Lung (tissue), 12 donors: ENCODE measurements around the gene CLUH. TPM values are rescaled to one million over a fixed set of nuclear protein-coding genes. Genes with fewer than 3 reads are reported as not detected.

Experiments
- ATAC-seq: fragments of 200-7000 bp; cut with Tn5 transposase; one replicate; pipeline ENCODE4 v1.9.1; 2020; ENCODE audit warnings: moderate number of reproducible peaks; ENCODE audit not compliant: insufficient read depth, low FRiP score
- DNase-seq, 3 donors: peaks; one replicate each; pipeline ENCODE4 v3.0.0-alpha.2; 2013 to 2017
- H3K27ac ChIP-seq, 2 donors: one replicate each; pipeline ENCODE4 v1.5.1; 2013; ENCODE audit warnings: mild to moderate bottlenecking in 2 of 2, moderate library complexity in 2 of 2, control low read depth in 1 of 2, inconsistent platforms in 1 of 2, low read depth in 1 of 2, low read length in 1 of 2
- H3K27me3 ChIP-seq, 3 donors: one replicate each; pipeline ENCODE4 v1.5.1; 2013; ENCODE audit warnings: low read length in 2 of 3; ENCODE audit not compliant: control insufficient read depth in 3 of 3, insufficient read depth in 3 of 3
- H3K36me3 ChIP-seq, 4 donors: one replicate each; pipeline ENCODE4 v1.5.1; 2013; ENCODE audit warnings: low read length in 4 of 4, mild to moderate bottlenecking in 1 of 4, moderate library complexity in 1 of 4; ENCODE audit not compliant: control insufficient read depth in 4 of 4, insufficient read depth in 4 of 4
- H3K4me1 ChIP-seq, 5 donors: one replicate each; pipeline ENCODE4 v1.5.1; 2013; ENCODE audit warnings: low read length in 5 of 5, mild to moderate bottlenecking in 2 of 5, moderate library complexity in 1 of 5; ENCODE audit not compliant: control insufficient read depth in 5 of 5, insufficient read depth in 5 of 5
- H3K4me3 ChIP-seq: one replicate; pipeline ENCODE4 v1.5.1; 2013; ENCODE audit warnings: mild to moderate bottlenecking, control low read depth, moderate library complexity
- H3K9ac ChIP-seq, 2 donors: one replicate each; pipeline ENCODE4 v1.5.1; 2013; ENCODE audit warnings: low read length in 2 of 2, control low read depth in 1 of 2; ENCODE audit not compliant: insufficient read depth in 1 of 2
- H3K9me3 ChIP-seq, 4 donors: one replicate each; pipeline ENCODE4 v1.5.1; 2013; ENCODE audit warnings: low read length in 3 of 4, mild to moderate bottlenecking in 1 of 4, moderate library complexity in 1 of 4; ENCODE audit not compliant: control insufficient read depth in 4 of 4, insufficient read depth in 3 of 4
- CTCF ChIP-seq: IDR thresholded peaks from 2 replicates; pipeline ENCODE4 v1.5.1; 2012; ENCODE audit warnings: mild to moderate bottlenecking; ENCODE audit errors: control extremely low read depth, extremely low read depth
- WGBS, 2 donors: extraction: QIAGEN DNeasy Blood & Tissue Kit; methylation state at CpG; one replicate each; pipeline ENCODE4 v1.1.7; 2013; 5-methylcytosine and 5-hydroxymethylcytosine counted together
- polyA plus RNA-seq, 2 donors: library from polyadenylated mRNA; stranded (reverse); fragments of 200-250 nt; gene quantifications; one replicate each; pipeline ENCODE4 v1.2.1, GENCODE V29; 2013
- total RNA-seq, 2 donors: library from RNA; depleted of rRNA in 1 of 2; stranded (reverse); fragments of >200 nt in 1 of 2; gene quantifications; one replicate each; pipeline ENCODE4 v1.2.1, GENCODE V29; 2014 to 2021
- donor health status: control.
- donor health status: control.
- donor health status: Bipolar disorder and iron deficiency.
- donor health status: healthy.
- donor health status: DM: yes; HTN: yes; CAD: no.

CLUH gene
- total and polyA plus RNA-seq, 4 donors = 29.7 to 80.5 (median 42.1) TPM

DNA sequence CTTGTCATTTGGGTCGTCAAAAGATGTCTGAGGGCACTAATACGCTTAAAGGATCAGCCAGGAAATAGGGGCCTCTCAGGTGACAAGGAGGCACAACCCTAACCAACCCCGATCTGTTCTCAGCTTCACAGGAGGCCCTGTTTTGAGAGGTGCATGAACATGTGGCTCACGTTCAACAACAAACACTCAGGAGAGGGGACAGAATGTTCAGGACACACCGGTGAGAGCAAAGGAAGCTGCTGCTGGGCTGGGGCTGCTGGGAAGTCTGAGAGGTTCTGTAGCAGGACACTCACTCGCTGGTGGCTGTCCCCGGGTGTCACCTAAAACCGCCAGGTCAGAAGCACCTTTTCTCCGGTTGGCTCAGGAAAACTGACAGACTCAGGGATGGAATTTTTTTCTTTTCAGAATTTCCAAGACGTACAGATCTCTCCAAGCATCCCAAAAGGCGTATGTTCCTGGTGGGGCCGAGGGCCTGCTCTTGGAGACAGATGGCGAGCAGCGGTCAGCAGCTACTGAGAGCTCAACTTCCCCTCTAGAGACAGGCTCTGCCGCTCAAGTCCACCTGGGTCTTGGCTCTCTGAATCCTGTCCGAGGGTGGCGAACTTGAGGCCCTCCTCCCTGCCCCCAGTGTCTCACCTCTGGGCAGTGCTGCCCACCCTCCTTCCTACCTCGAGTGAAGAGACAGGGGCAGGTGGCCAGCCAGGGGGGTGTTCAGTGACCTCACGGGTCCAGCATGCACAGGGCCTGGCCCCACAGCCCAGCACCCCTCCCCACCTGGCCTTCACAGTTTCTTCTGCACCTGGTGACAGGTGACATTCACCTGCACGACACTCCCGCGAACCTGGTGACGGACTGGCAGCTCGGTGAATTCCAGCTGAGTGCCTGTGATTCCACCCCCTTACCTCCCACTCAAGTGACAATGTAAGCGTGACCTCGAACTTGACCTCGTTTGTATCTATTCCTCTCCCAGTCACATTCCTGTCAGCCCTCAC lies 22.9 kb downstream of the CLUH start:
- peaks cover 0 to 2% (median 0%) of the 10 kb centered on the region in 4 donors for H3K9me3 ChIP-seq
- H3K9ac ChIP-seq = no peak overlapping the region
- H3K27ac ChIP-seq = peak overlapping the region; percentile 55 to 92
- peak in 1 of 3 donors; percentile 36 for DNase-seq
- 55 to 78% methylated on average over 27 of the region's 27 CpGs for WGBS, 2 donors
- TF ChIP-seq CTCF = no peak
- peak; percentile 46 for ATAC-seq
- peaks cover 0 to 11% (median 7%) of the 10 kb centered on the region in 5 donors for H3K4me1 ChIP-seq
- peaks cover 8 to 38% (median 10%) of the 10 kb centered on the region in 4 donors for H3K36me3 ChIP-seq
- no peaks in the 10 kb centered on the region for H3K27me3 ChIP-seq
- no peak overlapping the region for H3K4me3 ChIP-seq

- Histone ChIP-seq H3K9ac (no peak overlapping the region), H3K27ac (no peak overlapping the region), H3K4me3 (no peak overlapping the region), H3K9me3 (peaks cover 0 to 2% (median 0%) of the 10 kb centered on the region in 4 donors), H3K27me3 (no peaks in the 10 kb centered on the region), H3K36me3 (peaks cover 8 to 26% (median 16%) of the 10 kb centered on the region in 4 donors), H3K4me1 (peaks cover 0 to 11% (median 8%) of the 10 kb centered on the region in 5 donors)
- DNase-seq (no peak), ATAC-seq (no peak)
- TF ChIP-seq CTCF = no peak
- WGBS, 2 donors = 89 to 97% methylated on average over 6 of the region's 6 CpGs
These were observed 24.5 kb downstream of the CLUH start for GRCh38 chr17:2687074-2687418.

GRCh38 chr17:2685696-2686095 lies 25.9 kb downstream of the CLUH start:
- no peak for TF ChIP-seq CTCF
- Histone ChIP-seq H3K27me3 (no peaks in the 10 kb centered on the region), H3K36me3 (peaks cover 10 to 29% (median 21%) of the 10 kb centered on the region in 4 donors), H3K9me3 (peaks cover 0 to 2% (median 0%) of the 10 kb centered on the region in 4 donors), H3K9ac (no peak overlapping the region), H3K27ac (no peak overlapping the region), H3K4me1 (peaks cover 0 to 11% (median 8%) of the 10 kb centered on the region in 5 donors), H3K4me3 (no peak overlapping the region)
- DNase-seq (no peak), ATAC-seq (no peak)
- WGBS, 2 donors = 90 to 91% methylated on average over 15 of the region's 15 CpGs
